Stomach (tissue), 9 donors: ENCODE results near the gene EGFR. TPM values are rescaled to one million over a fixed set of nuclear protein-coding genes. Genes with fewer than 3 reads are reported as not detected.

Experiments used
- DNase-seq, 2 donors: peaks; one replicate each; pipeline versions ENCODE4 v3.0.0 to v3.0.0-alpha.2; 2013 to 2019
- H3K27ac ChIP-seq, 5 donors: fragments of 200-600 bp in 4 of 5; sonication (generic) in 4 of 5; one replicate each; pipeline ENCODE4 v1.5.1; 2013 to 2019; ENCODE audit warnings: mild to moderate bottlenecking in 1 of 5, moderate library complexity in 1 of 5
- H3K27me3 ChIP-seq, 3 donors: fragments of 200-600 bp; sonication (generic); one replicate each; pipeline ENCODE4 v1.5.1; 2017 to 2019; ENCODE audit warnings: mixed run types in 1 of 3
- H3K36me3 ChIP-seq, 4 donors: fragments of 200-600 bp; sonication (generic); 1 replicate in 3 of 4; 2 replicates in 1 of 4; pipeline ENCODE4 v1.5.1; 2016 to 2019
- H3K4me1 ChIP-seq, 4 donors: fragments of 200-600 bp; sonication (generic); one replicate each; pipeline ENCODE4 v1.5.1; 2016 to 2019
- H3K4me3 ChIP-seq, 4 donors: fragments of 200-600 bp; sonication (generic) in 3 of 4; one replicate each; pipeline ENCODE4 v1.5.1; 2016 to 2019; ENCODE audit warnings: mild to moderate bottlenecking in 1 of 4
- H3K9me3 ChIP-seq, 4 donors: fragments of 200-600 bp; sonication (generic); one replicate each; pipeline ENCODE4 v1.5.1; 2016 to 2019
- EP300 ChIP-seq: sonication (generic); formaldehyde crosslinking; IDR thresholded peaks from one replicate; pipeline ENCODE4 v1.6.1; 2017; ENCODE audit warnings: antibody characterized with exemption
- POLR2A ChIP-seq, 4 donors: fragments of 450-650 bp; IDR thresholded peaks; one replicate each; pipeline ENCODE4 v1.6.1; 2016; ENCODE audit warnings: antibody characterized with exemption in 4 of 4, control low read depth in 2 of 4, mild to moderate bottlenecking in 1 of 4, moderate library complexity in 1 of 4
- POLR2AphosphoS5 ChIP-seq, 3 donors: sonication (generic); formaldehyde crosslinking; IDR thresholded peaks; one replicate each; pipeline ENCODE4 v1.6.1; 2016; ENCODE audit warnings: antibody characterized with exemption in 3 of 3
- WGBS, 5 donors: extraction: QIAGEN DNeasy Blood & Tissue Kit in 3 of 5; methylation state at CpG; one replicate each; pipeline versions ENCODE4 v1.1.5 to v1.1.7; 2013 to 2018; 5-methylcytosine and 5-hydroxymethylcytosine counted together
- intact Hi-C: fragments of 100-400 bp; cut with DNase I; formaldehyde crosslinking; loops from one replicate; pipeline ENCODE4 v1.15.1; 2023; ENCODE audit warnings: low total_unique reads
- polyA plus RNA-seq, 3 donors: library from polyadenylated mRNA; stranded (reverse); fragments of 200-250 nt; gene quantifications; one replicate each; pipeline ENCODE4 v1.2.3, GENCODE V29; 2013
- total RNA-seq, 5 donors: library from RNA; depleted of rRNA; stranded (reverse); fragments of >200 nt; gene quantifications; one replicate each; pipeline versions ENCODE4 v1.1.0 to v1.2.3, GENCODE V29; 2014 to 2016
- TF ChIP-seq, protein P1 (sequence below), 7 experiments: fragments of 450-650 bp in 4 of 7; fragments of 200-600 bp in 3 of 7; sonication (generic) in 3 of 7; IDR thresholded peaks; one replicate each; pipeline ENCODE4 v1.5.1; 2016 to 2019; ENCODE audit warnings: antibody characterized with exemption in 7 of 7, control low read depth in 2 of 7, mild to moderate bottlenecking in 1 of 7
- donor health status: healthy with polysubstance abuse.
- donor health status: Bipolar disorder and iron deficiency.
- donor health status: healthy.

The EGFR gene
- total and polyA plus RNA-seq, 8 donors, result 3.4 to 43.4 (median 32.6) TPM

DNA sequence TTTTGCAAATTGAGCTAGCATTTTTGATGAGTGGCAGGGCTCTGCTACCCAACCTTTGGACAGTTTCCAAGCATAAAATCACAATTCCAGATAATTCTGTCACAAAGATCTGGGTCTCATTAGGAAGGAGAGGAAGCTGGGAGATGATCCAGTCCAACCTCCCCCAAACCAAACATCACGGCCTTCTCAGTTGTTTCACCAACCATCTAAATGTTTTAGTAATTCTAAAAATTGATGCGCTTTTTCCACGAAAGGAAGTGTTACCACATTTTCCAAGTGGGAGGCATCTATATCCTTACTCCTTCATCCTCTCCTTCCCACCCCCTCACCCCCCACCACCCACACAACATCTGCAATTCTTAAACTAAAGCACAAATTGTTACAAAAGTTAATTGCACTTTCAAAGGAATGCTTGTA is 108.3 kb downstream of the EGFR start:
- intact Hi-C loops, result no loop called here

DNA sequence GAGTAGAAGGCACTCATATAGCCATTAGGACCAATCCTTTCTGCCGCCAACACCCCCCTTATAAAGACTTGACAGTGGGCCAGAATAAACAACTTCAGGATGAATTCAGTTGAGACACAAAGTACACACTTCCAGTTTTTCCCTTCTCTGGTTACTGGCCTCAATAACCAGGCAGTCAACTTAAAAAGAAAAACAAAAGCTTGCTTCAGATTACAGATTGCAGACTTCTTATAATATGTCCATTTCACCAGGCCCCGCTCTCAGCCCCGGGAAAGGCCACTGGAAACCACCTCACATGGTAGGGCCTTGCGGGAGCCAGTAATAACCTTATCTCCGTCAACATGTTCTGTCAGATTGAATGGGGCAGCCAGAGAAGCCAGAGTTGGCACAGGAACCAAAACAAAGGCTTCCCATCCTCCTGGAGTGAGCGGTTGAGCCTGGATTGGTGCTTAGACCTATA is 108.8 kb downstream of the EGFR start:
- Histone ChIP-seq H3K27me3 (no peaks in the 10 kb centered on the region), H3K4me3 (no peak overlapping the region), H3K4me1 (peaks cover 27 to 66% (median 48%) of the 10 kb centered on the region in 4 donors), H3K9me3 (no peaks in the 10 kb centered on the region), H3K36me3 (no peaks in the 10 kb centered on the region), H3K27ac (peak overlapping the region; percentile 41 to 88 (median 84))
- TF ChIP-seq POLR2A (IDR thresholded peaks at IDR 0.05) (no peak), EP300 (no peak), POLR2AphosphoS5 (IDR thresholded peaks at IDR 0.05) (no peak)
- TF ChIP-seq, protein P1, sequence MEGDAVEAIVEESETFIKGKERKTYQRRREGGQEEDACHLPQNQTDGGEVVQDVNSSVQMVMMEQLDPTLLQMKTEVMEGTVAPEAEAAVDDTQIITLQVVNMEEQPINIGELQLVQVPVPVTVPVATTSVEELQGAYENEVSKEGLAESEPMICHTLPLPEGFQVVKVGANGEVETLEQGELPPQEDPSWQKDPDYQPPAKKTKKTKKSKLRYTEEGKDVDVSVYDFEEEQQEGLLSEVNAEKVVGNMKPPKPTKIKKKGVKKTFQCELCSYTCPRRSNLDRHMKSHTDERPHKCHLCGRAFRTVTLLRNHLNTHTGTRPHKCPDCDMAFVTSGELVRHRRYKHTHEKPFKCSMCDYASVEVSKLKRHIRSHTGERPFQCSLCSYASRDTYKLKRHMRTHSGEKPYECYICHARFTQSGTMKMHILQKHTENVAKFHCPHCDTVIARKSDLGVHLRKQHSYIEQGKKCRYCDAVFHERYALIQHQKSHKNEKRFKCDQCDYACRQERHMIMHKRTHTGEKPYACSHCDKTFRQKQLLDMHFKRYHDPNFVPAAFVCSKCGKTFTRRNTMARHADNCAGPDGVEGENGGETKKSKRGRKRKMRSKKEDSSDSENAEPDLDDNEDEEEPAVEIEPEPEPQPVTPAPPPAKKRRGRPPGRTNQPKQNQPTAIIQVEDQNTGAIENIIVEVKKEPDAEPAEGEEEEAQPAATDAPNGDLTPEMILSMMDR (IDR thresholded peaks at IDR 0.05), result no peak
- DNase-seq, result peak in 1 of 2 donors; percentile 73
- intact Hi-C loops, result no loop called here
- 18 to 27% (median 20%) methylated on average over 6 of the region's 6 CpGs for WGBS, 5 donors

More for the DNA sequence above, 108.3 kb downstream of the EGFR start:
- peak overlapping the region in 4 of 5 donors; percentile 65 to 88 (median 85) for H3K27ac ChIP-seq
- H3K4me1 ChIP-seq, result peaks cover 22 to 62% (median 43%) of the 10 kb centered on the region in 4 donors
- TF ChIP-seq, protein P1 (IDR thresholded peaks at IDR 0.05), result no peak
- TF ChIP-seq POLR2AphosphoS5 (IDR thresholded peaks at IDR 0.05) (no peak), EP300 (no peak), POLR2A (IDR thresholded peaks at IDR 0.05) (no peak)
- DNase-seq, result no peak
- H3K27me3 ChIP-seq, result no peaks in the 10 kb centered on the region
- no peaks in the 10 kb centered on the region for H3K9me3 ChIP-seq
- H3K4me3 ChIP-seq, result no peak overlapping the region
- H3K36me3 ChIP-seq, result no peaks in the 10 kb centered on the region
- WGBS, 5 donors, result 71 to 82% (median 75%) methylated on average over 3 of the region's 3 CpGs

DNA sequence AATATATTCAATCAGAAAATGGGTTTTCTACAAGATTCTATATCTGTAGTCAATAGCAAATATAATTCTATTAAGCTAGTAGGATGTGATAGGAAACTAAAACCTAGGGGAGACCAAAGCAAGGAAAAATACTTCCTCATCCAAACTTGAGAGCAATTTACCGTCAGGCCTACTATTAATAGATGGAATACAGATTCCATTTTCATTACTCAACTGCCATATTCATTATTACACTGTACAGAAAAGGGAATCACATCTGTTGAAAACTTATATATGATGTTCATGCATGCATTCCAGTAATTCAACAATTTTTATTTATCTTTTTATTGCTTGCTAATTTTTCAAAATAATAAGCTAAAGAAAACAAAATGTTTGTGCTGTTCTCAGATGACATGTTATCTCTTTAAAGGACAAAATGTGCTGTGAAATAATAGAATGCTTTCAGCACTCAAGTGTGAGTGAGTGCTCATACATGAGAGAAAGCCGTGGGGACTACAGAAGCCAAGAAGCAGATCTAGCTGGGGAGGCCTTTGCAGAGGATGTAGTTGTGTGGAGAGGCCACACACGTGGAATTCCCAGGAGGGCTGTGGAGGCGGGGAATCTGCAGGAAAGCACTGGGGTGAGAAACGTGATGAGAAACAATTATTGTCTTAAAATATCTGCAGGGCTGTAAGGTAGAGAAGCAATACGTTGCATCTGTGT is 110.0 kb downstream of the EGFR start:
- no peaks in the 10 kb centered on the region for H3K27me3 ChIP-seq
- no peaks in the 10 kb centered on the region for H3K36me3 ChIP-seq
- H3K27ac ChIP-seq, result peak overlapping the region in 4 of 5 donors; percentile 78 to 88 (median 85)
- WGBS, 5 donors, result 40 to 52% (median 46%) methylated on average over 6 of the region's 6 CpGs
- TF ChIP-seq, protein P1 (IDR thresholded peaks at IDR 0.05), result no peak
- TF ChIP-seq POLR2AphosphoS5 (IDR thresholded peaks at IDR 0.05) (no peak), POLR2A (IDR thresholded peaks at IDR 0.05) (no peak), EP300 (no peak)
- intact Hi-C loops, result no loop called here
- no peak overlapping the region for H3K4me3 ChIP-seq
- peaks cover 39 to 78% (median 60%) of the 10 kb centered on the region in 4 donors for H3K4me1 ChIP-seq
- peak in 1 of 2 donors; percentile 71 for DNase-seq
- H3K9me3 ChIP-seq, result no peaks in the 10 kb centered on the region

DNA sequence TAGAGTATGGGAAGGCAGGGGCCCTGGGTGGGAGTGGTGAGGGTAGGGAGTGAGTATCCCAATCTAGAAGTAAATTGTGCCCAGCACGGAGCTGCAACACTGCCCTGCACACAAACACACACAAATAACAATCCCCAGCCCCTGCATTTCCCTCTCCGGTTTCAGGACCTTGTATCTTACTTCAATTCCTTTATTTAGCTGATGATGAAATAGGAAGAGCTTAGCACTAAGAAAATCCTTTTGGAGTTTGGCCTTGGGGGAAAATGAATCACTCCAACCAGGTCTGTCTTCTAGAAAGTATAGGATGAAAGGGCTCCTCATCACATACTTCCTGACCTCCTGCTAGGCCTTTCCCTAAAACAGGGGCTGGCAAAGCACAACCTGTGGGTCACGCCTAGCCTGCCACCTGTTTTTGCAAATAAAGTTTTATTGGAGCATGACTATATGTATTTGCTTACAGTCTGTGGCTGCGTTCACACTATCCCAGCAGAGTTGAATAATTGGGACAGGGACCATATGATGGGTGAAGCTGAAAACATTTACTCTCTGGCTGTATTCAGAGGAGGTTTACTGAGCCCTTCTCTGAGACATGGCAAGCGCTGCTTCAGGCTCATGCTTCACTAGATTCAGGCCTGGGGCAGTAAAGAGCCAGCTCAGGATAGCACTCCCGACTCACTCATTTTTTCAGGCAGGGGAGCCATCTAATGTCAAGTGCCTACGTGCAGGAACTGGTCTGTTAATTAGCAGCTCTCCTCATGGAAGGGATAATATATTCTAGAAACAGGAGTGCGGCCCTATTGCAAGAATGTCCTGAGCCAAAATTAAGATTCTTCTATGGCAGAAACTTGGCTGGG is 111.0 kb downstream of the EGFR start:
- Histone ChIP-seq H3K9me3 (no peaks in the 10 kb centered on the region), H3K27ac (peak overlapping the region in 4 of 5 donors; percentile 78 to 88 (median 85)), H3K4me1 (peaks cover 42 to 84% (median 62%) of the 10 kb centered on the region in 4 donors), H3K4me3 (no peak overlapping the region), H3K36me3 (no peaks in the 10 kb centered on the region), H3K27me3 (no peaks in the 10 kb centered on the region)
- TF ChIP-seq, protein P1 (IDR thresholded peaks at IDR 0.05), result no peak
- no peak for TF ChIP-seq POLR2AphosphoS5 (IDR thresholded peaks at IDR 0.05)
- no peak for TF ChIP-seq POLR2A (IDR thresholded peaks at IDR 0.05)
- no peak for TF ChIP-seq EP300
- intact Hi-C loops, result no loop called here
- peak in 1 of 2 donors; percentile 59 for DNase-seq
- 75 to 87% (median 80%) methylated on average over 8 of the region's 8 CpGs for WGBS, 5 donors
